ENCODE results near the gene ZNF511.
"Not testable (repeated sequence)": the region's sequence is repeated elsewhere in the genome, so short reads cannot be mapped to it uniquely, and the experiment has no call there.

ZNF511 gene, protein sequence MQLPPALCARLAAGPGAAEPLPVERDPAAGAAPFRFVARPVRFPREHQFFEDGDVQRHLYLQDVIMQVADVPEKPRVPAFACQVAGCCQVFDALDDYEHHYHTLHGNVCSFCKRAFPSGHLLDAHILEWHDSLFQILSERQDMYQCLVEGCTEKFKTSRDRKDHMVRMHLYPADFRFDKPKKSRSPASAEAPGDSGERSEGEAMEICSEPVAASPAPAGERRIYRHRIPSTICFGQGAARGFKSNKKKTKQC

GRCh38 chr10:133308421-133309099 is at the start of gene ZNF511, which contains the start of gene TUBGCP2:
Gene ZNF511, plus strand, starts transcription at chr10:133308914. Its CDS starts 30 bp downstream, at chr10:133308944.
Gene TUBGCP2, minus strand, starts transcription at chr10:133308872. Its CDS starts 5,931 bp downstream, at chr10:133302941.
- no peak for FAIRE-seq

- no peak for FAIRE-seq
Measured at GRCh38 chr10:133259602-133259989, 49.1 kb upstream of the ZNF511 start.

GRCh38 chr10:133260895-133261725 is 47.6 kb upstream of the ZNF511 start:
- FAIRE-seq: no peak

- no peak for FAIRE-seq
Measured at GRCh38 chr10:133261726-133262325, 46.9 kb upstream of the ZNF511 start.

DNA sequence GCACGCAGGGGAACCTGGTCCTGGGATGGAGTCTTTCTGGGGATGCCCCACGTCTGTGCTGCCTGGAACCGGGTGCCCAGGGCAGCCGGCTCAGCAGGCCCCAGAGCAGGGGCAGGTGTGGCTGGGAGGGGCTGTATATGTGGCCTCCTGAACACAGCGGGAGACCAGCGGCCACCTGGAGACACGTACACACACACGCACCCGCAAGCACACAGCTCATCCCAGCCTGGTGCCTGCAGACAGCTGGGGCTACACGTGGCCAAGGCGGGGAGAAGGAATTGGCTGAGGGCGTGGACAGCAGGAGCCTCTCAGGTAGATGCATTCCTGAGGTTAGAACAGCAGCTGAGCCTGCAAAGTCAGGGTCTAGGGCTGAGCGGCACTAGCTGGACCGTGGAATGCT is 46.0 kb upstream of the ZNF511 start:
- FAIRE-seq: no peak

DNA sequence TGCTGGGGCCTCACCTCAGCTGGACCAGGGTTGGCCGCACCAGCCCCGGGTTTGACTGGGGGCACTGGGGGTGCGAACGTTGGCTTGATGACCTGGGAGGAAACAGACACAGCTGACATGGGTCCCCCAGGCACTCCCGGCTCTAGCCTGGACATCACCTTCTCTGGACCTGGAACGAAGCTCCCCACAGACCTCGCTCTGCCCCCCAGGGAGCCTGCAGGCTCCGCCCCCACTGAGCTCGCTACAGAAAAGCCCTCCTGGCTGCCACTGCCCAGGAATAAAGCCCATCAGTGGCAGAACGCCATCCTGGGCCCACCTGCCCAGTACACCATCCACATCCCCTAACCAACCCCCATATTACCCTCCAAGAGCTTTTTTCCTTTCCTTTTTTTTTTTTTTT is 45.0 kb upstream of the ZNF511 start:
- FAIRE-seq: no peak

DNA sequence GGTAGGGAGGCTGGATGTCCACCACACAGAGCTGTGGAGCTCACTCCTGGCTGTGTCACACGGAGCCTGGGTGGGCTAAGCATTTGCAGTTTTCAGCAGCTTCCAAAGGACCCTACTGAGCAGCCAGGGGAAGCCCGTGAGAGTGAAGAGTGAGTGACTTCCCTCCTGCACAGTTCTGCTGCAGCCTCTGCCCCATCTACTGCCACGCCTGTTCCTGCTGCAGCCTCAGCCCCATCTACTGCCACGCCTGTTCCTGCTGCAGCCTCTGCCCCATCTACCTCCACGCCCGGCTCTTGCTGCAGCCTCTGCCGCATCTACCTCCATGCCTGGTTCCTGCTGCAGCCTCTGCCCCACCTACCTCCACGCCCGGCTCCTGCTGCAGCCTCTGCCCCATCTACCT is 44.3 kb upstream of the ZNF511 start:
- no peak for FAIRE-seq

DNA sequence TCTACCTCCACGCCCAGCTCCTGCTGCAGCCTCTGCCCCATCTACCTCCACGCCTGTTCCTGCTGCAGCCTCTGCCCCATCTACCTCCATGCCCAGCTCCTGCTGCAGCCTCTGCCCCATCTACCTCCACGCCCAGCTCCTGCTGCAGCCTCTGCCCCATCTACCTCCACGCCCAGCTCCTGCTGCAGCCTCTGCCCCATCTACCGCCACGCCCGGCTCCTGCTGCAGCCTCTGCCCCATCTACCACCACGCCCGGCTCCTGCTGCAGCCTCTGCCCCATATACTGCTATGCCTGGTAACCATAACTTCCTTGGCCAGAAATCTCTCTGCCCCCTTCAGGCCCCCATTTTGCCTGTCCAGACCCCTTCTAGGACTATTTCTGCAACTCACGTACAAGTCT is 43.7 kb upstream of the ZNF511 start:
- FAIRE-seq: not testable (repeated sequence)

- no peak for FAIRE-seq
Measured at GRCh38 chr10:133266056-133266795, 42.5 kb upstream of the ZNF511 start.

GRCh38 chr10:133267293-133267692 is 41.4 kb upstream of the ZNF511 start:
- FAIRE-seq: no peak

DNA sequence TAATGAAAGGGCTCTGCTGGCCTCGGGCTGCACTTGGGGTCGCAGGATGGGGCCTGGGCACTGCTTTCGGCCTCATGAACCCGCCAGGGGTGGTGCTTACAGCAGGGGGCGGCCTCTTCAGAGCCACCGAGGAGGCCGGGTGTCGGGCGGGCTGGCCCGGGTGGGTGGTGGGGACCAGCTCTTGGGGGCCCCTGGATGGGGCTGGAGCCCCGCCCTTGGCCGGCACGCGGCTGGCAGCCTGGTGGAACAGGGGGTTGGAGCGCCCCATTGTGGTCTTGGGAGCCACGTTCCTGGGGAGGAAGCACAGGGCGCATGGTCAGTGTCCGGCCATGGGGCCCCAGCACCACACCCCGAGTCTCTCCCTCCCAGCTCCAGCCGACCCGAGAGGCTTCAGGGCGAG is 40.9 kb upstream of the ZNF511 start:
- no peak for FAIRE-seq

DNA sequence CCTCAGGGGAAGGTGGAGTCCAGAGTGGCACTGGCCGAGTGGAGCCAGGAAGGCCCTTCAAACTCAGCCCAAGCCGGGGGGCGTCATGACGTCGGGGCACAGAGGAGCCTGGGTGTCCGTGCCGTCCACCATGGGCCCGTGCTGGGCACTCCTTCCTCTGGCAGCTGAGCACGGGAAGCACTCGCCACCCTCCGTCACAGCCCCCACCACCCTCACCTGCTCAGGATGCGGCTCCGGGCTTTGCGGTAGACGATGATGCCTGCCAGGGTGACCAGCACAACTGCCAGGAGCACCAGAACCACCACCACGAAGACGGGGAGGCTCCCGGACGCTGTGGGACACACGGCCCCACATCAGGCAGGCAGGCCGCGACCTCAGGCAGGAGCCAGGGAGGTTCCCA is 40.2 kb upstream of the ZNF511 start:
- no peak for FAIRE-seq

GRCh38 chr10:133269367-133269766 is 39.3 kb upstream of the ZNF511 start:
- no peak for FAIRE-seq

- FAIRE-seq: no peak
Measured at GRCh38 chr10:133270204-133270603, 38.5 kb upstream of the ZNF511 start.

GRCh38 chr10:133270773-133271297 is 37.9 kb upstream of the ZNF511 start:
- FAIRE-seq: no peak

DNA sequence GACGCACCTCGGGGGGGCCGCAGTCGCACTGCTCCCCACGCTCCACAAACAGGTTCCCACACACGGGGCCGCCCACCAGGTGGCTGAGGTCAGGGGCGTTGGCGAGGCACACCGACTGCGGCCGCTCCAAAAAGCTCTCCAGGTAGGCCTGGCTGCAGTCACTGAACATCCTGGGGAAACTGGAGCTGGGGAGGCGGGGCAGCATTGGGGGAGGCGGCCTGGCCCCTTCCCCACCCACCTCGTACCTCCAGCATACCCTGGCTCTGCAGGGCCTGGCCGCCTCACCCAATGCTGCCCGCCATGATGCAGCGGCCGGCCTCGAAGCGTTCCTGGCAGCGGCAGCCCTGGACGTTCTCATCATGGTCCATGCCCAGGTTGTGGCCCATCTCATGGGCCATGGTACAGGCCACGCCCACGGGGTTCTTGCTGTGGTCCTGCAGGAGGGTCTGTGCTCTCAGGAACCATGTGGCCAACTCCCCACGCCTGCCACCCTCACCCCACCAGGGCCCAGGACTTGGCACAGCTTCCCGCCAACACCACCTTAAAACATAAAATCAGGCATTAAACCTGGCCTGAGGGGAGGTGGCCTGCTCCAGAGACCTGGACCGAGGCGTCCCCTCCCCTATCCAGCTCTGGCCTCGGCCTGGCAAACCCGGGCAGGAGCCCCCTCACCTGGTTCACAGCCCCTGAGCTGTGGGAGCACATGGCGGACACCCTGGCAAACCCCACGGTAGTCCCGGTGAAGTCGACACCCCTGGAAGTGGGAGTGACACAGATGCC is 37.0 kb upstream of the ZNF511 start:
- FAIRE-seq: no peak

DNA sequence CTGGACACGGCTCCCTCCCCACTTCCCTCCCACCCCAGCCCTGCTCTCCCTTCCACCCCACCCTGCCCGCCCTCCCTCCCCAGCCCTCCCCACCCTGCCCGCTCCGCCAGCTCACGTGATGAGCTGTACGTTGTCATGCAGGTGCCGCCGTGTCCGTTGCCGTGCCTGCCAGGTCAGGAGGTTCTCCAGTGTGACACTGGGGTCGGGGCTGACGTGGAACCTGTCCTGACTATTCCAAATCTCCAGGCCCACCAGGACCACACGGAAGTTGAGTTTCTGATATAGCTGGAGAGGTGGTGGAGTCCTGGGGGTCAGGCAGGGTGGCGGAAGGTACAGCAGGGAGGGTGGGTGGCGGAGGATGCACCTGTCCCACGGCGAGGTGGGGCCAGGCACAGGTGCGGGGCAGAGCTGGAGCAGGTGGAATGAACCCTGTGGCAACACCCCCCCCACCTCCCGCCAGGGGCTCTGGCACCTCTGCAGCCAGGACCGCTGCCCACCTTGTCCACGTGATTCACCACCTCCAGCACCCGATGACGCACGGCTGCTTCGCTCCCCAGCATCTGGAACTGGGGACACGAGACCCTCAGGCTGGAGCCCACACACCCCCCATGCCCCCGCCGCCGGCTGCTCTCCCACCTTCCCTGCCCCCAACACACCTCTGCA is 36.3 kb upstream of the ZNF511 start:
- FAIRE-seq: no peak

DNA sequence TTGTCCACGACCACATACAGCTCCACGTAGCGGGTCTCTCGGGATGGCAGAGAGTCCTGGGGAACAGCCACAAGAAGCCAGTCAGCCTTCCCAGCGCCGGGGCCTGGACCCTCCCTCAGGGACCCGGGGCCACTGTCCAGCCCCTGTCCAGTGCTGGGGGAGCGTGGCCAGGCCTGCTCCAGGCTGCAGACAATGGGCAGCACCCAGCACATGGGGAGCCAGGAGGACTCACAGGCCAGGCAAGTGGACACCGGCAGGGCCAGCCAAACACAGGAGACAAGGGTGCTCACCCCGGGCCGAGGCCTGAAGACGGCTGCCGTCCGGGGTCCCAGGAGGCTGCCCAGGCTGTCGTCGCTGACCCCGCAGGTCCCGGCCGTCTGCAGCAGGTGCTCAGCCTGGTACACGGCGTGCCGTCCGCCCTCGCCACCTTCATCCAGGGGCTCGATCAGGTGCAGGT is 35.7 kb upstream of the ZNF511 start:
- no peak for FAIRE-seq

GRCh38 chr10:133273534-133274143 is 35.1 kb upstream of the ZNF511 start:
- no peak for FAIRE-seq

Measured in TTC549 (cell line).